HEK293 (cell line): ENCODE data around the gene PRR18.
A peak's percentile ranks its signal among the peaks of the same experiment; 100 is the strongest.

Experiments used
- FEZF1 ChIP-seq: fragments of 450-650 bp; formaldehyde crosslinking; IDR thresholded peaks from 2 replicates; pipeline ENCODE4 v1.5.1; 2016; ENCODE audit warnings: missing biosample characterization, missing genetic modification characterization
- HIC1 ChIP-seq: fragments of 450-650 bp; formaldehyde crosslinking; IDR thresholded peaks from 2 replicates; pipeline ENCODE4 v1.5.1; 2016; ENCODE audit warnings: missing biosample characterization, missing genetic modification characterization
- KLF9 ChIP-seq: fragments of 450-650 bp; formaldehyde crosslinking; IDR thresholded peaks from 2 replicates; pipeline ENCODE4 v1.5.1; 2016; ENCODE audit warnings: missing biosample characterization, missing genetic modification characterization, low read depth
- MEIS1 ChIP-seq: sonication (generic); formaldehyde crosslinking; IDR thresholded peaks from 2 replicates; pipeline ENCODE4 v1.8.1; 2022; ENCODE audit warnings: missing genetic modification reagents, mild to moderate bottlenecking, borderline replicate concordance
- PATZ1 ChIP-seq: fragments of 450-650 bp; formaldehyde crosslinking; IDR thresholded peaks from 2 replicates; pipeline ENCODE4 v1.5.1; 2016; ENCODE audit warnings: missing biosample characterization, missing genetic modification characterization
- PRDM4 ChIP-seq: fragments of 450-650 bp; formaldehyde crosslinking; IDR thresholded peaks from 2 replicates; pipeline ENCODE4 v1.5.1; 2017; ENCODE audit warnings: missing biosample characterization, missing genetic modification characterization
- RBAK ChIP-seq: fragments of 450-650 bp; formaldehyde crosslinking; IDR thresholded peaks from 2 replicates; pipeline ENCODE4 v1.5.1; 2016; ENCODE audit warnings: missing biosample characterization, missing genetic modification characterization
- SETDB1 ChIP-seq: IDR thresholded peaks from one replicate; pipeline ENCODE4 v1.6.1; 2017; ENCODE audit warnings: mild to moderate bottlenecking, low read length, moderate library complexity, mixed read lengths; ENCODE audit not compliant: insufficient read length
- SP3 ChIP-seq: fragments of 450-650 bp; formaldehyde crosslinking; IDR thresholded peaks from 2 replicates; pipeline ENCODE4 v1.5.1; 2016; ENCODE audit warnings: missing biosample characterization, missing genetic modification characterization
- WT1 ChIP-seq: fragments of 450-650 bp; formaldehyde crosslinking; IDR thresholded peaks from 2 replicates; pipeline ENCODE4 v1.5.1; 2016; ENCODE audit warnings: missing biosample characterization, missing genetic modification characterization
- YY2 ChIP-seq: fragments of 450-650 bp; formaldehyde crosslinking; IDR thresholded peaks from 2 replicates; pipeline ENCODE4 v1.5.1; 2016; ENCODE audit warnings: missing biosample characterization, missing genetic modification characterization
- ZBTB10 ChIP-seq: fragments of 450-650 bp; formaldehyde crosslinking; IDR thresholded peaks from 2 replicates; pipeline ENCODE4 v1.5.1; 2016; ENCODE audit warnings: missing biosample characterization, missing genetic modification characterization
- ZBTB26 ChIP-seq: fragments of 450-650 bp; formaldehyde crosslinking; optimal IDR thresholded peaks from 2 replicates; pipeline ENCODE3; 2016; ENCODE audit warnings: missing biosample characterization, mild to moderate bottlenecking, missing genetic modification characterization
- ZNF214 ChIP-seq: fragments of 450-650 bp; formaldehyde crosslinking; IDR thresholded peaks from 2 replicates; pipeline ENCODE4 v1.5.1; 2017; ENCODE audit warnings: missing biosample characterization, mild to moderate bottlenecking, missing genetic modification characterization, borderline replicate concordance
- ZNF302 ChIP-seq: fragments of 450-650 bp; formaldehyde crosslinking; IDR thresholded peaks from 2 replicates; pipeline ENCODE4 v1.5.1; 2016; ENCODE audit warnings: missing biosample characterization, missing genetic modification characterization, low read depth
- ZNF350 ChIP-seq: fragments of 450-650 bp; formaldehyde crosslinking; IDR thresholded peaks from 2 replicates; pipeline ENCODE4 v1.5.0; 2017; ENCODE audit warnings: missing biosample characterization, mild to moderate bottlenecking, missing genetic modification characterization
- ZNF394 ChIP-seq: fragments of 450-650 bp; formaldehyde crosslinking; IDR thresholded peaks from 2 replicates; pipeline ENCODE4 v1.5.1; 2016; ENCODE audit warnings: missing biosample characterization, missing genetic modification characterization, mild to moderate bottlenecking, moderate library complexity, borderline replicate concordance
- ZNF548 ChIP-seq: fragments of 450-650 bp; formaldehyde crosslinking; IDR thresholded peaks from 2 replicates; pipeline ENCODE4 v1.5.1; 2016; ENCODE audit warnings: missing biosample characterization, missing genetic modification characterization
- ZNF596 ChIP-seq: fragments of 450-650 bp; IDR thresholded peaks from 2 replicates; pipeline ENCODE4 v1.5.0; 2018; ENCODE audit warnings: missing biosample characterization, mild to moderate bottlenecking, missing genetic modification characterization, moderate library complexity
- ZNF623 ChIP-seq: fragments of 450-650 bp; formaldehyde crosslinking; IDR thresholded peaks from 2 replicates; pipeline ENCODE4 v1.5.1; 2016; ENCODE audit warnings: missing biosample characterization, missing genetic modification characterization
- ZNF626 ChIP-seq: fragments of 450-650 bp; sonication (Bioruptor Pico); formaldehyde crosslinking; IDR thresholded peaks from 2 replicates; pipeline ENCODE4 v1.5.1; 2018; ENCODE audit warnings: missing biosample characterization, missing genetic modification characterization, inconsistent platforms
- ZNF639 ChIP-seq: fragments of 450-650 bp; formaldehyde crosslinking; IDR thresholded peaks from 2 replicates; pipeline ENCODE4 v1.5.1; 2016; ENCODE audit warnings: missing biosample characterization, missing genetic modification characterization
- ZNF677 ChIP-seq: fragments of 450-650 bp; IDR thresholded peaks from 2 replicates; pipeline ENCODE4 v1.5.0; 2018; ENCODE audit warnings: missing biosample characterization, mild to moderate bottlenecking, missing genetic modification characterization, moderate library complexity
- ZNF76 ChIP-seq: fragments of 450-650 bp; formaldehyde crosslinking; IDR thresholded peaks from 2 replicates; pipeline ENCODE4; 2016; ENCODE audit warnings: low read depth, missing biosample characterization, missing genetic modification characterization, borderline replicate concordance

PRR18 gene

GRCh38 chr6:166342349-166343149 lies 34.4 kb upstream of the PRR18 start, which contains the start of gene SFT2D1 (continued):
- TF ChIP-seq HIC1 = 0 out of 2 replicates have a peak, but pooled peaks have one; percentile 28
- no peak for TF ChIP-seq ZNF623 (tag by site-specific recombination)
- TF ChIP-seq ZNF302 (tag by site-specific recombination) = no peak
- no peak for TF ChIP-seq ZNF350
- TF ChIP-seq SP3 = peak; percentile 58
- TF ChIP-seq ZNF596 (tag by site-specific recombination) = no peak
- TF ChIP-seq ZNF548 (tag by site-specific recombination) = no peak
- no peak for TF ChIP-seq MEIS1 (CRISPR knock-in tag)
- TF ChIP-seq ZNF214 (tag by site-specific recombination) = no peak
- no peak for TF ChIP-seq ZNF639 (tag by site-specific recombination)
- TF ChIP-seq PATZ1 (tag by site-specific recombination) = peak; percentile 75
- TF ChIP-seq ZNF394 (tag by site-specific recombination) = no peak
- TF ChIP-seq FEZF1 (tag by site-specific recombination) = no peak
- no peak; the same call in 1 of the 2 replicates for TF ChIP-seq YY2 (tag by site-specific recombination)
- TF ChIP-seq KLF9 (tag by site-specific recombination) = peak; percentile 43; the same call in 1 of the 2 replicates
- no peak for TF ChIP-seq PRDM4
- TF ChIP-seq ZBTB10 (tag by site-specific recombination) = peak; percentile 82; the same call in 1 of the 2 replicates
- no peak for TF ChIP-seq ZNF626 (tag by site-specific recombination)
- no peak for TF ChIP-seq WT1 (tag by site-specific recombination)
- no peak for TF ChIP-seq SETDB1
- TF ChIP-seq ZBTB26 (tag by site-specific recombination) = peak; percentile 57
- no peak for TF ChIP-seq RBAK (tag by site-specific recombination)
- TF ChIP-seq ZNF677 = no peak
- peak; percentile 56; the same call in 1 of the 2 replicates for TF ChIP-seq ZNF76 (tag by site-specific recombination)
